Hindlimb muscle (tissue), 1 donor: Measurements from ENCODE around the gene CBLB. TPM values are rescaled to one million over a fixed set of nuclear protein-coding genes. Genes with fewer than 3 reads are reported as not detected.

Source experiments
- DNase-seq: peaks from one replicate; pipeline ENCODE4 v3.0.0-alpha.2; 2013
- polyA plus RNA-seq: library from polyadenylated mRNA; unstranded; fragments of 120-200 nt; gene quantifications from one replicate; pipeline ENCODE4 v1.2.1, GENCODE V29; 2013; ENCODE audit not compliant: insufficient read length

The CBLB gene
- 28.1 TPM for polyA plus RNA-seq

DNA sequence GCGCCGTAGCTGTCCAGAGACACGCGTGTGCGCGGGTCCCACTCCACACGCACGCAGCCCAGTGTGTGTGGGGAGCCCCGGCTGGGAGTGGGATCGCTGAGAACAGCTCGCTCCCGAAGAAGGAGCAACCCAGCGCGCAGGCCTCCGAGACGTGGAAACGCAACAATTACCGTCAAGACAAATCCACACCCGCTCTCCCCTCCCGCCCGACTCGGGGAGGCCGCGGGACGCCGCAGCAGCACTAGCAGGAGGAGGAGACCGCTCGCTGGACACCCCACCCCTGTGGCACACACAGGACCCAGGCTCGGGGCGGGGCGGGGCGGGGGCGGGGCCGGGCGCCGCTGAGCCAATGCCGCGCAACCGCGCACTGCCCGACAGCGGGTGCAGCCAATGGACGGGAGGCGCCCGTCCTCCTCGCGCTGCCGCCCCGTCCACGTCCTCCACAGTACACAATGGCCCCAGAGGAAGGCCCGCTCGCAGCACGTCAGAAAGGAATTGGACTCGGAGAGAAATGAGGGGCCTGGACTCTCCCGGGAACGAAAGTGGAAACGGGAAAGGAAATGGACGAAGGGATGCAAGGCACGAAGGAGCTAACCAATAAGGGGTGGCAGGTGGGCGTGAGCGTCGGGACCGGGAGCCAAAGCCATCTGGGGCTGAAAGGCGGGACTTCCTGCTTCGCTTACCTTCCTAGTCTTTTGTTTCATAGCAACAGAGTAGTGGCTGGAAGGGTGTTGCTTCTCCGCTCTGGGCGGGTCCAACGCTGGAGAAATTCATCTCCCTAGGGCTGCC is at the start of gene CBLB:
Gene CBLB, minus strand, starts transcription at position 271 of the 789 bp plus-strand sequence. CDS start 1,435 bp downstream, outside the sequence.
- peak; percentile 96 for DNase-seq

DNA sequence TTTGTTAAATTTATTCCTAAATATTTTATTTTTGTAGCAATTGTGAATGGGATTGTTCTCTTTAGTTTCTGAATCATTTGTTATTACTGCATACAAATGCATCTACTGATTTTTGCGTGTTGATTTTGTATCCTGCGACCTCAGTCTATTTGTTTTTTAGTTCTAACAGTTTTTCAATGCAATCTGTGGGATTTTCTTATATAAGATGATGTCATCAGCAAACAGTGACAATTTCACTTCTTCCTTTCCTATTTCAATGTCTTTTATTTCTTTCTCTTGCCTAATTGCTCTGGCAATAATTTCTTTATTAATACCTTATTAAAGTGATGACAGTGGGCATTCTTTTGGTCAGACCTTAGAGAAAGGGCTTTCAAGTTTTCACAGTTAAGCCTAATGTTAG is 48.0 kb upstream of the CBLB start:
- DNase-seq = no peak

DNA sequence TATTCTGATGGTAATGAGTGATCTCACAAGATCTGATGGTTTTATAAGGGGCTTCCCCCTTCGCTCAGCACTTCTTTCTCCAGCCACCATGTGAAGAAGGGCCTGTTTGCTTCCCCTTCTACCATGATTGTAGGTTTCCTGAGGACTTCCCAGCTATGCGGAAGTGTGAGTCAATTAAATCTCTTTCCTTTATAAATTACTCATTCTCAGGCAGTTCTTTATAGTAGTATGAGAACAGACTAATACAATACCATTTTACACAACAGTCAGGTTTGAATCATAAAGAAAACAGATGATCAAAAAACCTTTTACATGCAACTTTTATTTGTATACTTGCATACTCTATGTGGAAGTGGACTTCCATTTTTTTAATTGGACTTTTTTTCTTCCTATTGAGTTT is 46.7 kb upstream of the CBLB start:
- DNase-seq = no peak

DNA sequence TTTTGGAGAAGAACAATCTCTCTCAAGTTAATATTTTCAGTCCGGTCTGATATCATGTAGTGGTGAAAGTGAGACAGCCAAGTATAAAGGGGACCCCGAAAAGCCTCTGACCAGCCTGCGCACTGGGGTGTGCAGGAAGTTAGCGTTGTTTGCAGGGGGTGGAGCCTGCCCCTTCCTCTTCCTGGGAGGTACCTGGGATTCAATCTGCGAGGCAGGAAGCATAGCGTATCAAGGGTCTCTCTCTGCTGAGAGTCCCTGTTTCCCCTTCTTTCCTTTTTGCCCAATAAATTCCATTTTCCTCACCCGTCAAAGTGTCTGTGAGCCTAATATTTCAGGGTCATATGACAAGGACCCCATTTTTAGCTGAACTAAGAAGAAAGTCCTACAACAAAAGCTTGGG is 44.8 kb upstream of the CBLB start:
- no peak for DNase-seq

DNA sequence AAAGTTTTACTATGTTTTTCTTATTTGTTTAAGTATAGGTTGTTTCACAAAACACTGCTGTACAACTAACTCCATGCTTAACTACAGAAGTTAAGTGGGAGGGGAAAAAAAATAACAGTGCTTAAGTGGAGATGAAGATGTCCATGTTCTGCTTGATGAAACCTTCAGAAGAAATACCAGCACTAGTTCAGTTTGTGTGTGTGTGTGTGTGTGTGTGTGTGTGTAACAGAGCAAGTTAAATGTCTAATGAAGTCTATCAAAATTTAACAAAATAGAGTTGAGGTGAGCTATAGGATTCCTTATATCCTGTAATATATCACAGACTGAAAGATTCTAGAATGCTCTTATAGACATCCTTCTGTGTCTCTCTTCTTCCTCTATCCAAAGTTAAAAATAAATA is 44.1 kb upstream of the CBLB start:
- no peak for DNase-seq

- DNase-seq = no peak
These were observed 42.7 kb upstream of the CBLB start for GRCh38 chr3:105911496-105911895.

DNA sequence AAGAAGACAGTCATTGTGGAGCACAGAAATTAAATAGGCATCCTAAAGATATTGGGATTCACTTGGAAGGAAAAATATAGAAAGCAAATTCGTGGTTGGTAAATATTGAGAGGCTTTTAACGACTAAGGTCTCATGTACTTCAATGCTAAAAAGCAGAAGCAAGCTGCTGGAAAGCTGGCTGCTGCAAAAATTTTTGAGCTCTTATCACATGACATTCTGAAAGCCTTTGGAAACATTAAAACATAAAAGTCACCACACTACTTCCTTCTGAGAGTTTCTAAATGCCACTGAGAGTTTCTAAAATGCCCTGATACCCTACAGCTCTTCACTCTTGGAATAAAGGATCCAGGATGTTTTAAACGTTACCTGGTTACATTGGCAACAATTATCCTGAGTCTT is 39.0 kb upstream of the CBLB start:
- peak; percentile 31 for DNase-seq

GRCh38 chr3:105906836-105907235 is 38.0 kb upstream of the CBLB start:
- peak; percentile 73 for DNase-seq

GRCh38 chr3:105906345-105906744 is 37.5 kb upstream of the CBLB start:
- DNase-seq = no peak

- DNase-seq = no peak
These were observed 36.5 kb upstream of the CBLB start for GRCh38 chr3:105905328-105905727.

DNA sequence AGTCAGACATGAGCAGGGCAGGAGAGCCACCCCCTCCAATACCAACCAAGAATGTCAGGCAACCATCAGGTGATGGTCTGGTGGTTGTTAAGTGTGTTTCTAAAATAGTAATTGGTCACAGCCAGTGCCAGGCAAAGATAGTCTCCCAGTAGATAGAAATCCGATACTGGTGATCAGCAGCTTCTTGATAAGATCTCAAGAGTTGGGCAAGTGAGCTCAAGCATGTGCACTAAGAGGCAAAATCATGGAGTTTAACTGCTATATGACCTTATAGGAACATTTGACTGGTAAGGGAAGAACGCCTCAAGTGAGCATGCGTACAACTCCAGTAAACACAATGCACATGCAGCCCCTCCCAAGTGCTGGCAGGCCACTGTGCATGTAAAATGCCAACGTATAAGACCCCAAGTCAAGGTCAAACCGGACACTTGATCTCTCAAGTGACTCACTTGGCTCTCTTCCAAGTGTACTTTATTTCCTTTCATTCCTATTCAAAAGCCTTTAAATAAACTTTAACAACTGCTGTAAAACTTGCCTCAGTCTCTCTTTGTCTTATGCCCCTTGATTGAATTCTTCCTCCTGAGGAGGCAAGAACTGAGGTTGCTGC is 36.0 kb upstream of the CBLB start:
- no peak for DNase-seq

- no peak for DNase-seq
These were observed 35.4 kb upstream of the CBLB start for GRCh38 chr3:105904251-105904650.

DNA sequence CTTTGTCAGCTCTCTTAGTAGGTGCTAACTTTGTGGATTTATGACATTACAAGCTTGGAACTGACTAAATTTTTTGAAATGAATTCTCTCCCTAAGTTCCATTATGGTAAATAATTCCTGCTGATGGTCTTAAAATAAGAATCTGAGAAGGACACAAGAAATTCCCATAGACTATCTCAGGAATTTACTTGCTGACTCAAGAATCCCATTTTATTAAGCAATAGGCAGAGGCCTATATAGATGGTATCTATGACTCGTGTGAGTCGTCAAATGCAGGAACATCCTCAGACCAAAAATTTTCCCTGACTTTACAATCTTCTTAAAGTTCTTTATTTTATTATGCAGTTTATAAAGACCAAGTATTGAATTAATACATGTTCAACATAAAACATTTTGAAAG is 30.7 kb upstream of the CBLB start:
- DNase-seq = no peak

- no peak for DNase-seq
These were observed 22.3 kb upstream of the CBLB start for GRCh38 chr3:105891101-105891500.

DNA sequence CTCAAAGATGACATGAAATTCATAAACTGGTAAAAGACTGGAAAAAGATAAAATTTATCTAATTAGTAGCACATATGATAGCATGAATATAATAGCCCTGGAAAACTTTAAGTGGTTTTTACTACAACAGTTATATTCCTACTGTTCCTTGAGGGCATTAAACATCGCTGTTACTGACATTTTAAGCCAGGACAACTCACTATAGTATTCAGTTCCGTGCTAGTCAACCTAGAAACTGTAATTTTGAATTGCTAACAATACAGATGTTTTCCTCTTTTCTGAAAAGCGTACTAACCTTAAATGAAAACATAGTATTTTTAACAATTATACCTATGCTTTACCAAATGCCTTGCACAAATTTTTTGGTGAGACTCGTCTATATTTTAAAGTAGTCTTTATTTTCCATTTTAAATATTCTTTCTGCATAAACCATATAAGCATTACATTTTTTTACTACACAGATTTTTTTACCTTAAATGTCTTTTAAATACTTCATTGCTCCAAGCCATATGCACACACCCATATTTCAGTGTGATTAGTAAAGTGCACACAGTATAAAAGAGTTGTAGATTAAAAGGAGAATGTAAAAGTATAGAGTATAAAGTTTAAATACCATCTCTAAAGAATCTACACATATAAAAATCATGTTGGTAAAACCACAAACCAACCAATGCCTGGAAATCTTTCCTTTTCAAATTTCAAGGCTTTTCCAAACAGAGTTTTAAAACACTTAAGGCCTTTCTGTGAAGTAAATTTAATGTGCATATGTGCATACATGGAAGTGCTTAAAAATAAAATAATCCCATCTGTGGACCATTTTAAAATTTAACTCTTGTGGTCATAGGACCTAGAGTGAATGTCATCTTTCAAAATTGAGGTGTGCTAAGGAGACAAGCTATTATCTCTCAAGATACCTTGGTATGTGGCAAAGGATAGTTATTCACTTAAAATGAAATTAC is 20.1 kb upstream of the CBLB start:
- no peak for DNase-seq

DNA sequence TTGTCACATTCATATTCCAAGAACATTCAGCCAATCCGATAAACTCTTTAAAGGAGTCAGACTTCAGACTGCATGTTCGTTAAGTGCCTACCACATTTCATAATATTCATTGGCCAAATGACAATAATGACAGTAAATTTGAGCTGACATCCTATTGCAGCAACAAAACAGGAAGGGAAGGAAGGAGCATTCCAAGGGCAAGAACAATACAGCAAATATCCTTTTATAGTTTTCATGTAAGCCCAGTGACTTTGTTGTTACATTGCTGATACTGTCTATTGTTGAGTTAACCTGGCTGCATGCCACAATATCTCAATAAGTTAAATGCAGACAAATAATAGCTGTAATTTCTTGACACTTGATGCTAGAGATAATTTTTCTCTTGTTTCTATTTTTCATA is 16.4 kb upstream of the CBLB start:
- no peak for DNase-seq

DNA sequence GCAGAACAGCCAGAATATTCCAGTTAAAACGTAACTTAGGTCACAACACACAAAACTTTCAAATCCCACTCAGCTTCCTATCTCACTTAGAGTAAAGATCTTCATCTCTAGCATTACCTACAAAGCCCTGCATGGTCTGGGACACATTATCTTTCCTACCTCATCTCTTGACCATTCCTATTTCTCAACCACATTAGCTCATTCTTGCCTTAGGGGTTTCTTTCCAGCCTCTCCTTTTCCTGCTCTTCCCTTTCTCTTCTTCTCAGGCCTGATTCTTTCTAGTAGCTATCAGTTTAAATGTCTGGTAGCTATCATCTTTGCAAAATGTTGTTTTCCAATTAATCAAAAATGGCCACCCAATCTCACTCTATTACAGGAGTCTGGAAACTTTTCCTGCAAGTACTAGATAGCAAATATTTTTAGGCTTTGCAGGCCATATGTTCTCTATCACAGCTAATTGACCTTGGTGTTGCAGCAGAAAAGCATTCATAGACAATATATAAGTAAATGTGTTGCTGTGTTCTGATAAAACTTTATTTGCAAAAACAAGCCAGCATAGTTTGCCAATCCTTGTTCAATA is 15.1 kb upstream of the CBLB start:
- DNase-seq = no peak

DNA sequence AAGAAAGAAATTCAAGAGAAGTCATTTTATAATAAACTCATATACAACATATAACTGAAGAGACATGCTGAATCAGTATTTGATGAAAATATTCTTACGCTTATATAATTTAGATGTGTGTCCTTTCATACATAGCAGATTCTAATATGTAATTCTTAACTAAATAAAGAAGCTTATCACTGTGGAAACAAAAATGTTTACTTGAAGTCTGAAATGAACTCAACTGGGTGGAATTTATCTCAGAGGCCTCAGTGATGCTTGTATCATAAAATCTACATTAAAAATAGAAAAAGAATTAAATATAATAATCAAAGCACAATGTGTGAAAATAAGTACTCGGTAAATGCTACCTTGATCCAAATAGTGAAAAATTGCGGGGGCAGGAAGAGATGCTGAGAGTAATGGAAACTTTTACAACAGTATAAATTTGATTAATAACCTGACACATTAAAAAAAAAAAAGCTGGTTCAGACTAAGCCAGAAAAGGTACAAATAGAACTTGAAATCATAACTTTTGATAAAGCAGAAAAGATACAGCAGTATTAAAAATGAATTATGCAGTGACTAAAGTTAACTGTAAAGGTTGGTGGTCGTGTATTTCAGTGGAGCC is 12.0 kb upstream of the CBLB start:
- DNase-seq = no peak

DNA sequence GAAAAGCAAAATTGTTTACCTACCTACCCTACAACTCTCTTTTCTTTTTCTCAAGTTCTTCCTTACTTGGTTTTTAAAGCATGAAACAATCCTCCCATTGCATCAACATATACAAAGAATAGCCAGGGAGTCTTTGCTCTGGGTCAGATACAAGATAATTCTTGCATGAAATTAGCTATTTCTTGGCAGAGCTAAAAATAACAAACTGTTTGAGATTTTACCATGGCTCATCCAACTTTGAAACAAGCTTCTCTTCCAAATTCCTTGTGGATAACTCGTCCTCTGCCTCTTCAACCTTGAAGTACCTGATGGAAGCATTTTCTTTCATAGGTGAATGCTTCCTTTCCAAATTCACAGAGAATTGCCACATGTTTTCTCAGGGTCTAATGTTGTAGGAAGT is 9.2 kb upstream of the CBLB start:
- no peak for DNase-seq

DNA sequence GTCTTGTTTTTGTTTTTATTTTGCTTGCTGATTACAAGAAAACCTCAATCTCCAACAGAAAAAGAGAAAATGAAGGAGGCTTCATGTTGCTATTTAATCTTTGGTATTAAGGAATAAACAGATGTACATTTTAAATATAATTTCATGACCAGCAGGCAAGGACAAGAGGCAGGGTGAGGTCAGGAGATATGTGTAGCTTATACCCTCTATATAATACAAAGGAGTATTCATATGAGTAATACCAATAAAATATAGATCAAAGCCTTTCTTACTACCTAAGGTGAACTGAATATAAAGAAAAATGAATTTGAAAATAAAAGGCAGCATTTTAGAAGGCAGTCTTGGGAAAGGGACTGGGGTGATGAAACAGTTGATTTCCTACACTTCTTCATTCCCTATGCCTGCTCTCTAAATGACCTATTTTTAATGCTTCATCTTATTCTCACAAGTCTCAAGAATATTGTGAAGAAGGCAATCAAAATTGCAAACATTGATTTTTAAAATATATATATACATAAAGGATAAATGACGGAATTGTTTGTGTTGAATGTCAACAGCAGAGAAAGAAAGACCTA is 8.6 kb upstream of the CBLB start:
- DNase-seq = no peak

DNA sequence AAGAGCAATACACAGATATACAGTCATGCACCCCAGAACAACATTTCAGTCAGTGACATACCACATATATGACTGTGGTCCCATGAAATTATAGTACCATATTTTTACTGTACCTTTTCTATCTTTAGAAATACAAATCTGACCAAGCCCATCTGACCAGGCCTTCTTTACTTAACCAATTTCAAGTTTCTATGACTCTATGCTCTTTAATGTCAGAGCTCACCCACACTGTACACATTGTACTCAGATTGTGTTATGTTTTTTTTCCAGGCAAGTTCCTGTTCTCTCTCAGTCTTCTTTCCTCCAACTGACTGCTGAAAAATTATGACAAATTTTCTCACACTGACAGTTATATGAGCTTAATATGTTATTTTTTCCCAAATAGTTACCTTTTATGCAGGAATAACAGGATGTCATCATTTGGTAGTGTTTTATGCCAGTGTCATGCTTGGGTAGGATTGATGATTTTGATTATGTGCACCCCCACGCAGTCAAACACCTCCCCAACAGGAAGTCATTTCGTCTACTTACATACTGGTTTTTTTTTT is 8.0 kb upstream of the CBLB start:
- DNase-seq = no peak
